GM21723 (cell line): ENCODE measurements around the gene CYSTM1.

Source experiments
- ATAC-seq: cut with Tn5 transposase; IDR thresholded peaks from one replicate; pipeline ENCODE4 v1.9.1; 2021; ENCODE audit warnings: mild to moderate bottlenecking, moderate library complexity; ENCODE audit not compliant: unreplicated experiment

The CYSTM1 gene, protein sequence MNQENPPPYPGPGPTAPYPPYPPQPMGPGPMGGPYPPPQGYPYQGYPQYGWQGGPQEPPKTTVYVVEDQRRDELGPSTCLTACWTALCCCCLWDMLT

DNA sequence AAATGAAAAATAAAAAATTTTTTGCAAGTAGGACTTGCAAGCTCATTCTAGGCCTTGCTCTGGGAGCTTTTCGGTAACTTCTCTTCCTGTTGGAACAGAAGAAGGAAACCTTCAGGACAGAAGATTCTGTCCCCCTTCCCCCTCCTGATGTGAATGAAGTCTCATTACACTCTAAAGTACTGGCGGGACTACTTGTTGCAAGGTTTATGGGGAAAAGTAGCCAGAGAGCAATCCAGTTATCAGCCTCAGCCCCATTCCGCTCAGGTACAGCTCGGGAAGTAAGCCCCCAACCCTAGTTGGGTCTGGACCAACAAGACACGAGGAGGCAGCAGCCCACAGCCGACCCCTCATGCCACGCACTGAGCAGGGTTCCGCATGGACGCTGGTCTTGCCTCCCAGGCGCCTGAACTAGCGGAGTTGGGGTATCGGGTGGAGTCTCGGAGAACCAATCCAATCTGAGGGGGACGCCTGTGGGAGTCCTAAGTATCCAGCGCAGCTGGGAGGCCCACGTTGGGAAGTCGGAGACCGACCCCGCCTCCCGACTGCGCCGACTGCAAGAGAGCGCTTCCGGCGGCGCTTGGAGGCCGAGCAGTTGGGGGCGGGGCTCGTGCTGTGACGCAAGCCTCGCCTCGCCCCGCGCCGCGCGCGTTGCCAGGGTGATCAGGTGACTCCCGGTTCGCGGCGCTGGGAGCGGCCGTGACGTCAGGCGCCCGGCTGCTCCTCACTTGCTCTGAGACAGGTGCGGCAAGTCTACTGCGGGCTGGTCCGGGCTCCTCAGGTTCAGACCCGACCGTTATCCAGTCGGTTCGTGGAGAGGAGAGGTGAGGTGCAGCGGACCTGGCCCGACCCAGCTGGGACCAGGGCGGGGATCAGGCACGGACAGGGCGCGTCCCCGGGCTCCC is at the start of gene CYSTM1:
CYSTM1 (plus strand) TSS at position 724 of the 902 bp plus-strand sequence. CDS start 19,278 bp downstream, outside the sequence.
- ATAC-seq, result peak; percentile 92

DNA sequence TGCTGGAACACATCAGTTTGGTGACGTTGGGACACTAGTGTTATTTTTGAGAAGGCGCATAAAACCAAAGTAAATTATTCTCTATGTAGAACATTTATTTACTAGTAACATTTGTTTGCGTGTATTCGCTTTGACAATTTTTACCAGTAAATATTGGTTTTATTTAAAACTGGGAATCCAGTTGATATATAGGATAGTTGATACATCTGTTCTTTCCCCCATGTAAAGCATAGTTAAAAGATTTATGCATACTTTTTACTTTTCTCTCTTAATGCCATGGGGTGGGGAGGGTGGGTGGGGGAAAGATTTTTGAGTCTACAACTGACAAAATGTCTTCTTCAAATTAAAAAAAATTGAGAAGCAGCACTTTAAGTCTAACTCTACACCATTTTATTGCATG is 49.4 kb upstream of the CYSTM1 start, which contains the start of gene IGIP:
IGIP (plus strand) TSS at position 301 of the 400 bp plus-strand sequence. CDS start 2,540 bp downstream, outside the sequence.
- ATAC-seq, result no peak

DNA sequence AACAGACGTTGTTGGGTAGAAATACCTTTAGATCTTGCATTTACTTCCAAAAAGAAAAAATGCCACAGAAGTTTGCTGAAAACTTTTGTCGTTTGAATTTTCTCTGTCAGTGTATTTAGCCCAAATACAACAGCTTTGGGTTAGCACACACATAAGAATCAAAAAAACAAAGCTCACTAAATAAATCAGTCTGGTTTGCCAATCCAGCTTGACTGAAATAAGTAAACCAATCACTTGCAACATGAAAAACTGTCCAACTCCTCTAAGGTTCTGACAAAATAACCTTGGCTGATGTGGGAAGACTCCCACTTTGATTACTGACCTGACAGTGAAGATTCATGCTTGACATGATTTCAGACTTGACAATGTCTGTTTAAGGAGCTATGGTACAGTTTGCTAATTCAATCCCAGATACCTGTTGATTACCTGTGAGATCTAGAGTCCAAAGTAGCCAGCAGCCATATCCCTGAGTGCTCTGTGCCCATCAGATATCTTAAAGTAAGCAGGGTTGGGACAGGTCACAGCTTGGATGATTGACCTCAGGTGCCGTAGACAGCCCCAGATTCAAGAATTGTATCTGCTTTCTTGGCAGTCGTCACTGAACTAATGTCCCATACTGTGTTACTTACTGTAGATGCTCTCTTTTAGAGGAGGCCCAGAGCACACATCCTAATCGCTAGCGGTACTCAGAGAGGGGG is 48.5 kb upstream of the CYSTM1 start:
- no peak for ATAC-seq

DNA sequence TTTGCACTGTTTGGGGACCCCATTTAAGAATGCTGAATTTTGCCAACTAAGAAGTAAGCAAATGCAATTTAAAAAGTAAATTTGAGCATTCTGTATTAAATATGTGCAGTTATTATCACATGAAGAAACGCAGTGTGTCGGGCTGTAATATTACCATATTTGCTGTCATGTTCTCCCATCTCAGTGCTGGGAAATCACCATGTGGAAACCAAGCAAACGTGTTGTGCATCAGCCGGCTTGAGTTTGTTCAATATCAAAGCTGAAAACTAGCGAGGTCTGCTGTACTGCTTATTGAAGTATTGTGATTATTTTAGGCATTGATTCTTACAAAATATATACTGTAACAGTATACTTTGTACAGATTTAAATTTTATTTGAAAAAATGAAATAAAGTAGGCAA is 46.6 kb upstream of the CYSTM1 start:
- no peak for ATAC-seq

DNA sequence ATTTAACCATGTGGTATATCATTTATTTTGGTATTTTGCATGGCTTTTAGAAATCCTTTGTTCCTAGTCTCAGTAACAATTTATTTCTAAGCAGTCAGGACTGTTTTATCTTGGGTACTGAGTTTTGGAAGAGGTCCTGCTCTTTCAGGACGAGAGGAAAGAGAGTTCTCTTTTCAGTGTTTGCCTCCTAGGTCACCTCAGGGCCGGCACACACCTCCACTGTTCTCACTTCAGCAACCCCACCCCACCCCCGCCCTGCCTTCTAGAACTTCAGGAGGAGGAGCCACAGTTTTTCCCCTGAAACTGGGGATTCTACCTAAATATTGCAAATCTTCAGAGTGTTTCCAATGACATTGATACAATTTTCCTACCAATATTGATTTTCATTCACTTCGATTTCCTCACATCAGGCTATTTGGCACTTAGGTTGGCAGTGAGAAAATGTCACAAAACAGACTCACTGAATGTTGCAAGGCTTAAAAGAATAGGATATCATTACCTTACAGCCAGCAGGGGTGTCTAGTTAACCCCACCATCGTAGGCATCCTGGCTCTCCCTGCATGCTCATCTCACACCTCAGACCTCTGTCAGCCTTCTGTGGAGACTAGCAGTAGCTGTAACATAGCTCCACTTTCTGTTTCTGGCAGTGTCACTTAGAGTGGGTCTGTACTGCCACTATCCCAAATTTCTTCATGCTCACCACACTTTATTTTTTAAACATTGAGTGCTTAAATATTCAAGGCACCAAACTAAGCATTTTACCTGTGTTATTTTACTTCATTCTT is 43.8 kb upstream of the CYSTM1 start:
- no peak for ATAC-seq

DNA sequence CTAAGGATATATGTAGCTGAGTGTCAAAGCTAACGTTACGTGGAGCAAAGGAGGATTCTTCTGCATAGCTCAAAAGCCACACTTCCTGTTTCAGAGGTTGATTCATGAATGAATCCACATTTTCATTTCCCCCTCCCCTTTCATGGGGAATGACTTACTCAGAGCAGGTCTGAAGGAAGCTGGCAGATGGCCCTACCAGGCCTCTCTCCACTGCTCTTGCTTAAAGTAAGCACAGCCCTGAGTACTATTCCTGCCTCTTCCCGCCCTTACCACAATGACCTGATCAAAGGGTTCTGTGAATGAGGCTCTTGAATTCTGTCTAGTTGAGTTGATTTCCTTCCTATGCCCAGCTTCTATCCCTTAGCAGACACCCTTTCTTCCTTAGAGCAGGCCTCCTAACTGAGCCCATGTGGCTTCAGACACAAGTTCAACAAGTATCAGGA is 43.0 kb upstream of the CYSTM1 start:
- ATAC-seq, result no peak

DNA sequence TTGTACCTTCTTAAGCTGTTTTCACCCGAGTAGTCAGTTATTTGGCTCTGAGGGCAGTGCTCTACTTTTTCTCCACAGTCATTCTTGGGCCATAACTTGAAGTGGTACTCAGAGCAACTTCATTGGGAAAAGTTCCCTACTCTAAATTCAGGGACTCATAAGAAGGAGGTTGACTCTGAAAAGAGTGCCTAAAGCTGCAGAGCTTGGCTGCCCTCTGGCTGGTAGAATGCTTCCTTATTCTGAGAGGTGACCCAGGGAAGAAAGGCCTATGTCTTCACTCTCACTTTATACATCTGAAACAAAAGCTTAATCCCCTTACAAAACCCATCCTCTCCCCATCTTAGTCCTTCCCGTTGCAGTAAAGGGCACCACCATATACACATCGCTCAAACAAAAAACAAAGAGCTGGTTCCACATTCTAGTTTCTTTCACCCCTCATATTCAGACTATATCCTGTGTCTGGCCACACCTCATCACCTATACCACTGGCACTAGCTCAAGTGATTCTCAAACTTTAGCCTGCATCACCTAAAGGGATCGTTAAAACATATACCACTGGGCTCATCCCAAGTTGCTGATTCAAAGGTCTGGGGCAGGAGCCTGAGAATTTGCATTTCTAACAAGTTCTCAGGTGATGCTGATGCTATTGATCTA is 41.3 kb upstream of the CYSTM1 start:
- ATAC-seq, result no peak

DNA sequence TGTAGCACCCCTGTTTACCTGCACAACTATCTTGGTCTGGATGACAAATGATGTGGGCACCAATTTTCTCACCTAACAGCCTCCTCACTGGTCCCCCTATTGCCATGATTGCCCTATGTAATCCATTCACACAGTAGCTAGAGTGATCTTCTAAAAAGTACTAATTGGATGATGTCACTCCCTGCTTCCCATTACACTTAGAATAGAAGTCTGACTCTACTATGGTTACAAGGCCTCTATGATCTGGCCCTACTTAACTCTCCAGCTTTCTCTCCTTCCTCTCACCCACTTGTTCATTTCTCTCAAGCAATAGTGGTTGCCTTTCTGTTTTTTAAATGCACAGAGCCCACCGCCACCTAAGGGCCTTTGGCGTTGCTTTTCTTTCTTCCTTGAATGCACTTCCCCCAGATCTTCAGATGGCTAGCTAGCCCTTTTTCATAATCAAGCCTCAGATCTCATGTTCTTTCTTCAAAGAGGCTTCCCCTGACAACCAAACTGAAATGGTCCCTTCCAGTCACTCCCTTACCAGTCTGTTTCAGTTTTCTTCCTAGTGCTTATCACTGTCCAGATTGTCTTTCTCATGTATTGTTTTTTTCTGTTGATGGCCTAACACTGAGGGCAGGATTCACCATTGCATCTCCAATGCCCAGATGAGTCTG is 40.6 kb upstream of the CYSTM1 start:
- no peak for ATAC-seq

DNA sequence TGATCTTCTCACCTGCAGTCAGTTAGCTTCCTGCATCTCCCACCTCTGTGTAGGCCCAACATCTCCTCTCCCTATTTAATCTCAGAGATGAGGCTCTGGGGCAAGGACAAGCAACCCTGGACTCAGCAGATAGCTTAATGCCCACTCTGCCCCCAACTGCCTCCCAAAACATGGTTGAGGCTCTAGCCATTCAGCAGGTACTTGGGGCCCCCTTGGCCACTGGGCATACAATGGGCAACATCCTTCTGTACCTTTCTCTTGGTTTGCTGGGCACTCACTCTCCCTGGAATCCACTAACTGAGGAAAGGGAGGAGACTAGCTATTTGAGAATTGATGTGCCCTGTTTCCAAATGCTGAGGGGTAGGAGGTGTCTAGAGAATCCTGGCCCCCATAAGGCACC is 39.9 kb upstream of the CYSTM1 start:
- no peak for ATAC-seq

DNA sequence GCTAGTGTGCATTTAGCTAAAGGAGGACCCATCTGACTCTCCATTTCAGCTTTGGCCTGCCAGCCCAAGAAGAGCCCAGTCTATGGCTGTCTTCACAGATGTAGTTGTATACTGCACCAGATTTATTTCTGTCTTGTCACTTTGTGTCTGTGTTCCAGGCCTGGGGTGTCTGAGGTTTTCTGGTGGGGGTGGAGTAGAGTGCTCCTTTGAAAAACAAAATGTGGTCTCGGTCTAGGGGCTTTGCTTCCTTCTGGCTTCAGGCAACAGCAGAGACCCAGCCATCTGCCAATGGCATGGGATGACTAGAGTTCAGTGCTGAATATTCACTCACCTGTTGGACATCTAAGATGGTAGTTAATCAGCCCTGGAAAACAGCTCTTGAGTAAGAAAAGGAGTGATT is 38.4 kb upstream of the CYSTM1 start:
- no peak for ATAC-seq

DNA sequence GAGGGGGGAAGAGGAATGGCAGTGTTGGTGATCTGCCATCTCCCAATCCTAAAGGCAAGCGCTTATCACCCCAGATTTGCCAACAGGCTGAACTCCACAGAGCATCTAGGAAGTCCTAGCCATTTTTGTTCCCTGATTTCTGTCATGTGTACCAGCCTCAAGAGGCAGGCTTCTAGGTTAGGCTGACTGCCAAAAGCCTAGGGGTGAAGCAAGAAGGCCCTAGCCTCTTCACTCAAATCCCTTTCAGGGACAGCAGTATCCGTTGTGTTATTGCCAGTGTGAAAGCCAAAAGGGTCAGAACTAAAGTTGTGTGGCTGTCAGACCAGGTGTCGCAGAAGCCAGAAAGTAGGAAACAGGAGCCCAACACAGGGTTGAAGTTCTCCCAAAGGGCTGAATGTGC is 34.6 kb upstream of the CYSTM1 start:
- no peak for ATAC-seq

DNA sequence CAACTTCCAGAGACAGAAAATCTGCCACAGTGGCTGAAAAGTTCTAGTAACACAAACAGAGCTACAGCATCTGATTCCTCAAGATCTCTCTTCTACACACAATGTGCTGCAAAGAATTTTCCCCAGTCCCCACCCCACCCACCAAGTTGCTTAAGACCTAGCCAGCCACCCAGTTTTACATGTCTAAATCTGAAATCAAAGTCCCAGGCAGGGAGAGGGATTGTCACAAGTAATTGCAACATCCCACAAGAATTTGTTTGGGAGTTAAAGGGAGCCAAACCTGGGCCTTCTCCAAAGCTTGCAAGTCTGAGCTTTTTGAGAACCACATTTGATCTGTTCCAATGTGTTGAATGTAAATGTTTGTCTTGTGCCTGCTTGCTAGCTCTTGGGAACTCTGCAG is 33.7 kb upstream of the CYSTM1 start:
- no peak for ATAC-seq

DNA sequence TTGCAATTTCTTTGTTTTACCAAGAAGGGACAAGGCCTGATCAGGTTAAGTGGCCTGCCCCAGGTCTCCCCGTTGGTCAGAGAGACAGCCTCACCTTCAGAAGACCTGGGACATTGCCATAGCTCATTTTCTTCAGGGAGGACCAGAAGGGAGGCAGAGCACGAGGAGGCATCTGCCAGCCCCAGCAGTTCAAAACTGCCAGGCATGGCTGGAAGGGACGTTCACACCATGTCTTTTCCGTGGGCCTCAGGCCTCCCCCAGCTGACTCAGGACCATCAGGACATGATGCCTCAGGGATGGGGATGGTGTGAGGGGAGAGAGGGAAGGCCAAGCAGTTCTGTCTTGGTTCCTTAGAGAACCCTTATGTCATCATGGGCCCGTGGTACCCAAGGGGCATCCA is 32.7 kb upstream of the CYSTM1 start:
- ATAC-seq, result no peak

DNA sequence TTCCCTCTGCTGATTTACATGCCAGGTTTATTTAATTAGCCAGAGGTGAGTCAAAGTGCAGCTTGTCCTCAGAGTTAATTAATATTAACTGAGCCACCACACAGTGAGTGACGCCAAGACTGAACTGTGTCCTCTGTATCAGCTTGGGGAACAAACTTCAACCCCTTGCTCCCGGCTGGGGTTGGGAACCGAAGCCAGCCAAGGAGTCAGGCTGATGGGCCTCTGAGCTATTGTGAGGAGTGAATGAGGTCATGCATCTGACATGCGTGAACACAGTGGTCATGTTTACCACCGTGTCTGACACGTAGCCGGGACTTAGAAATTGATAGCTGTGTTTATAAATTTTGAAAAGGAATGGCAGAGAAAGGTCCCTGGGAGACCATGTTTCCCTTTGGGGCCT is 32.1 kb upstream of the CYSTM1 start:
- ATAC-seq, result no peak

DNA sequence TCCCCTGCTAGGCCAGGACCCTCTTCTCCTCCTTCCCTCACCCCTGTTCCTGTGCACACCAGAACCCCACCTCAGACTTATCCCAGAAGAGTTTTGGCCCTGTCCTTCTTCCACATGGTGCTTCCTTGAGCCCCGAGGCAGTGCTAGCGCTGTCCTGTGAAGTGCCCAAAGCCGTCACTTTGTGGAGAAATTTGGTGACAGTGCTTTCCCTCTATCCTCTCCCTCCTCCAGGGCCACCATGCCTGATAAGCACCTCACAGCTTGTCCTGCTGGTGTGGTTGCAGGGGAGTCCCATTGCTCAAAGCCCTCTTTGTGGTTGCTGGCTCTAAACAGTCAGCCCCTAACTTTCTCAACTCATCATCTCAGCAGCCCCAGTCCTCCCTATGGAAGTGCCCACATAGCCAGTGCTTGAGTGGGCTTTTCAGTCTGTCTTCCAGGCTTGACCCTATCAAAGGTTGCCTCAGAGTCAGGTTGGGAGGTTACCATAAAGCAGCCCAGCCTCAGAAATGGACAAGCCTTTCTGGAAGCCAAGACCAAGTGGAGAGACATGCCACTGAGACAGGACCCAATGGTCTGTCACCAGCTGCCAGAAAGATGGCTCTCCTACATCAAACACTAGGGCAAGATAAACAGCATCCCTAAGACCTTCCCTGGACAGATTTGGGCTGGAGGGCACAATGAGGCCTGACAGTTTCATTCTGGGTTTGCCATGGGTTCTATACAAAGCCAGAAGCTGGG is 31.3 kb upstream of the CYSTM1 start:
- ATAC-seq, result peak; percentile 19

DNA sequence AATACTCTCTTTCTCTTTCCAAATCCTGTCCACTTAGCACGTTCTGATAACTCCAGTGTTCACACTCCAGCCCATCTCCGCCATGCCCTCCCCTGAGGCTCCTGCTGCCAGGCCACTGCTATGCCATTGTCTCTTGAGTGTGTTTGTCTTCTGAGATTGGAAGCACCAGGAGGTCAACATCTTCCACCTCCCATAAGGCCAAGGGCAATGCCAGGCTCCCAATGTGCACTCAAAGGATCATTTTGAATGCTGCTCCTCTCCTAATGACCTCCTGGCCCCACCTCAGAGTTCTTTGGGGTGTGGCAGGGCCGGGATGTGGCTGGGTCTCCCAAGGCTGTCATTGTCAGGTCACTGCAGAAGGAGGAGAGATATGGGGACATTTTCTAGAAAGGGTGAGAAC is 29.7 kb upstream of the CYSTM1 start:
- no peak for ATAC-seq

DNA sequence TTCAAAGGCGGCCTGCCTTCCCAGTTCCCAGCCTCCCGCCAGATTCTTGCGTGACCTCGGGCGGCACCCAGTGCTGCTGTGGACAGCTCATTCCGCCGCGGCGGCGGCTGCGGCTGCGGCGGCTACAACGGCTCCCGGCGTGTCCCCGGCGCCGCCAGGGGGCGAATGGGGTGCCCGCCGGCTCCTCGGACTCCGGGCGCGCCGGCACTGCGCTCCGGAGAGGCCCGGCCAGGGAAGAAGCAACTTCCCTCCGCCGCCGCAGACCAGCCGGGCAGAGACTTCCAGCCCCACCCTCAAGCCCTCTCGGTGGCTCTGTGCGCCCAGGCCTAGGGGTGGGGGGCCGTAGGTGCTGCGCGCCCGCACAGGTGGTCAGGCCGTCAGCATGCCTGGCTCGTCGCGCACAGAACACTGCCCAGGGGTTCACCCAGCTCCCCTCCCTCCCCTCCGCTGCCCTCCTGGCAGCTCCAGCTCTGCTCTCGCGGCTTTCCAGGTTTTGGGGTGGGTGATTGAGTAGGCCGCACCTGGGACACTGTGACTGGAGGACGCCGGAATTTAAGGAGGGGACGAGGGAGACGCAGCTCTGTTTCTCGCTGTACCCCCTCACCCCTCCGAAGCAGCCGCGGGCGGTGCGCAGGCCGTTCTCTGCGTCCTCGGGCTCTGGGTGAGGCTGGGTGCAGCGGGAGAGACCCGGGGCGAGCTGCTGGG is 29.0 kb upstream of the CYSTM1 start:
- peak; percentile 57 for ATAC-seq

DNA sequence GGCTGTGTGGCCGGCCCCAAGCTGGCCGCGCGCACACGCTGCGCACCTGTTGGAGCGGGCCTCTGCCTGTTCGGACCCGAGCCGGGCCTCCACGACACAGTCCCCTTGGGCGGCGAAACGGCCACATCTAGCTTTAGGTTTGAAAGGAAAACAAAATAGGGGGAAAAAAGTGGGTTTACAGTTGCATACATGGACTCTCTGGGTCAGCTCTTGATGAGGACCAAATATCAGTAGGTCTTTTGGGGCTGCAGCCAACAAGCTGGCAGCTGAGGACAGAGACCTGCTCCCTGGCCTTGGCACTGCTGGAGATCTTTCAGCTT is 28.5 kb upstream of the CYSTM1 start:
- ATAC-seq, result no peak

DNA sequence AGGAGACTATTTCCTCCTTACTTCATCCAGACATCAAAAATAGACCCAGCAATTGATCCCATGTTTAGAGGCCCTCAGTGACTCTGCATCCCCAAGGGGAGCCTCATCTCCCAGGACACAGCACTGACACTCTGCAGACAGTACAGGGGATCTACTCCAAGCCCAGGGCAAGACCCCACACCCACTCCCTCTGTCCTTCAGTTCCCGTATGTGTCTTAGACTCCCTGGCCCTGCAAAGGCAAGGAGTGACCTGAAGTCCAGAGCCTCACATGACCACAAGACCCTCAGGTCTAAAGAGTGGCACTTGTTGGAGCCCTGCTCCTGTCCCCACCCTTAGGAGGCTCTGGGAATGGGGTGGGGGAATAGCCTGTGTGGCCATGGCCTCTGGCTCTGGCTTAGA is 27.5 kb upstream of the CYSTM1 start:
- no peak for ATAC-seq
